WTC11 (cell line): Measurements from ENCODE around the gene SLC13A3.

Experiments used
- CTCF ChIP-seq: fragments of 200-600 bp; IDR thresholded peaks from 2 replicates; pipeline ENCODE4 v1.8.0; 2022; ENCODE audit warnings: antibody characterized with exemption
- HMGXB4 ChIP-seq: sonication (generic); formaldehyde crosslinking; IDR thresholded peaks from 2 replicates; pipeline ENCODE4 v1.8.1; 2023; ENCODE audit warnings: mild to moderate bottlenecking, moderate library complexity, missing genetic modification reagents

GRCh38 chr20:46637020-46637419, 14.2 kb downstream of the SLC13A3 start:
- TF ChIP-seq CTCF: no peak
- no peak for TF ChIP-seq HMGXB4 (CRISPR knock-in tag)
